Tibial artery (tissue), 4 donors: Measurements from ENCODE around the gene SPTB.

Source experiments
- DNase-seq, 2 donors: peaks; one replicate each; pipeline ENCODE4 v3.0.0-alpha.2; 2019
- H3K27ac ChIP-seq, 2 donors: fragments of 200-600 bp; sonication (generic) in 1 of 2; 1 replicate in 1 of 2; 2 replicates in 1 of 2; pipeline ENCODE4 v1.5.1; 2018 to 2019; ENCODE audit warnings: mild to moderate bottlenecking in 1 of 2
- H3K27me3 ChIP-seq, 2 donors: fragments of 200-600 bp; sonication (generic) in 1 of 2; one replicate each; pipeline versions ENCODE4 v1.5.1 to v1.6.0; 2016 to 2019
- H3K36me3 ChIP-seq, 3 donors: fragments of 200-600 bp; sonication (generic) in 2 of 3; one replicate each; pipeline ENCODE4 v1.5.1; 2016 to 2019; ENCODE audit warnings: mild to moderate bottlenecking in 2 of 3
- H3K4me1 ChIP-seq, 4 donors: fragments of 200-600 bp; sonication (generic) in 2 of 4; 1 replicate in 3 of 4; 2 replicates in 1 of 4; pipeline ENCODE4 v1.5.1; 2016 to 2019
- H3K4me3 ChIP-seq, 2 donors: fragments of 200-600 bp; sonication (generic) in 1 of 2; 1 replicate in 1 of 2; 2 replicates in 1 of 2; pipeline ENCODE4 v1.5.1; 2018 to 2019; ENCODE audit warnings: mild to moderate bottlenecking in 2 of 2
- H3K9me3 ChIP-seq, 3 donors: fragments of 200-600 bp; sonication (generic) in 1 of 3; one replicate each; pipeline ENCODE4 v1.5.1; 2016 to 2019
- CTCF ChIP-seq, 2 experiments: fragments of 200-600 bp in 1 of 2; fragments of 450-650 bp in 1 of 2; IDR thresholded peaks; one replicate each; pipeline ENCODE4 v1.5.1; 2017 to 2019; ENCODE audit warnings: antibody characterized with exemption in 2 of 2, mild to moderate bottlenecking in 1 of 2, moderate library complexity in 1 of 2
- intact Hi-C: fragments of 100-400 bp; cut with DNase I; formaldehyde crosslinking; loops from one replicate; pipeline ENCODE4 v1.15.0; 2023; ENCODE audit warnings: low total_unique reads

Gene SPTB

GRCh38 chr14:64871344-64871743 is 8.4 kb downstream of the SPTB start:
- DNase-seq: no peak
- H3K27ac ChIP-seq: no peak overlapping the region
- TF ChIP-seq CTCF (IDR thresholded peaks at IDR 0.05): no peak
- no peak overlapping the region for H3K4me3 ChIP-seq
- H3K4me1 ChIP-seq: no peaks in the 10 kb centered on the region
- no peaks in the 10 kb centered on the region for H3K27me3 ChIP-seq
- H3K9me3 ChIP-seq: no peaks in the 10 kb centered on the region
- intact Hi-C loops: no loop called here
- no peaks in the 10 kb centered on the region for H3K36me3 ChIP-seq

GRCh38 chr14:64870160-64870559 is 9.5 kb downstream of the SPTB start:
- intact Hi-C loops: no loop called here

GRCh38 chr14:64868841-64869240 is 10.9 kb downstream of the SPTB start:
- H3K27ac ChIP-seq: no peak overlapping the region

More at GRCh38 chr14:64870160-64870559, 9.5 kb downstream of the SPTB start:
- Histone ChIP-seq H3K27ac (no peak overlapping the region), H3K4me3 (no peak overlapping the region), H3K9me3 (no peaks in the 10 kb centered on the region), H3K27me3 (no peaks in the 10 kb centered on the region), H3K36me3 (no peaks in the 10 kb centered on the region), H3K4me1 (no peaks in the 10 kb centered on the region)
- no peak for TF ChIP-seq CTCF (IDR thresholded peaks at IDR 0.05)
- no peak for DNase-seq

GRCh38 chr14:64868379-64868778 is 11.3 kb downstream of the SPTB start:
- H3K27me3 ChIP-seq: no peaks in the 10 kb centered on the region
- intact Hi-C loops: no loop called here
- no peaks in the 10 kb centered on the region for H3K4me1 ChIP-seq
- no peak for DNase-seq
- H3K27ac ChIP-seq: no peak overlapping the region
- TF ChIP-seq CTCF (IDR thresholded peaks at IDR 0.05): no peak
- H3K4me3 ChIP-seq: no peak overlapping the region
- H3K9me3 ChIP-seq: no peaks in the 10 kb centered on the region
- no peaks in the 10 kb centered on the region for H3K36me3 ChIP-seq

More at GRCh38 chr14:64868841-64869240, 10.9 kb downstream of the SPTB start:
- DNase-seq: no peak
- Histone ChIP-seq H3K27me3 (no peaks in the 10 kb centered on the region), H3K4me1 (no peaks in the 10 kb centered on the region), H3K9me3 (no peaks in the 10 kb centered on the region), H3K4me3 (no peak overlapping the region), H3K36me3 (no peaks in the 10 kb centered on the region)
- no peak for TF ChIP-seq CTCF (IDR thresholded peaks at IDR 0.05)
- intact Hi-C loops: no loop called here

GRCh38 chr14:64867182-64867581 is 12.5 kb downstream of the SPTB start:
- H3K4me1 ChIP-seq: no peaks in the 10 kb centered on the region
- no peak overlapping the region for H3K4me3 ChIP-seq
- intact Hi-C loops: no loop called here
- no peaks in the 10 kb centered on the region for H3K9me3 ChIP-seq
- DNase-seq: no peak
- no peak overlapping the region for H3K27ac ChIP-seq
- TF ChIP-seq CTCF (IDR thresholded peaks at IDR 0.05): no peak
- H3K36me3 ChIP-seq: no peaks in the 10 kb centered on the region
- H3K27me3 ChIP-seq: no peaks in the 10 kb centered on the region

GRCh38 chr14:64865992-64866391 is 13.7 kb downstream of the SPTB start:
- Histone ChIP-seq H3K36me3 (no peaks in the 10 kb centered on the region), H3K27ac (no peak overlapping the region), H3K27me3 (no peaks in the 10 kb centered on the region), H3K9me3 (no peaks in the 10 kb centered on the region), H3K4me1 (no peaks in the 10 kb centered on the region), H3K4me3 (no peak overlapping the region)
- intact Hi-C loops: no loop called here
- DNase-seq: no peak
- no peak for TF ChIP-seq CTCF (IDR thresholded peaks at IDR 0.05)
